ENCODE results near the gene ETNK2. TPM values are rescaled to one million over a fixed set of nuclear protein-coding genes. Genes with fewer than 3 reads are reported as not detected.

Gene ETNK2
- total RNA-seq, 2 donors from 2014 or later, result 5.6 to 17.5 TPM

DNA sequence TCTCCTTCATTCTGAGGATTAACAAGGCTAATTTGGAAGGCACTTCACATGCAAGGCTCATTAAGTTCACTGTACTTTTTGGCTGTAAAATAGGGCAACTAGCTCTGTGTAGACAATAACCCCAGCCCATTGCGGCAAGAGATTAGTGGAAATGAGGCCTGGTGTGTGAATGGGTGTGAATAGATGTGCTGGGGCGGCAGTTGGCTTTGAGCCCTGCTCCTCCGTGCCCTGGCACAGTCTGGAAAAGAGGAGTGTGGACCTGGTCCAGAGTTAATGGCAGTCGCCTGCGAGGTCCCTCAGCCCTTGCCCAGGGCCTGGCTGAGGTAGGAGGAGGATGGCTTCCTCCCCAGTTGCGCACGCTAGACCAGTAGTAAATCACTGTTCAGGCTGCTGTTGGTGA is 39.6 kb upstream of the ETNK2 start:
- no peaks in the 10 kb centered on the region for H3K27me3 ChIP-seq
- TF ChIP-seq CTCF (IDR thresholded peaks at IDR 0.05), result no peak
- H3K27ac ChIP-seq, result no peak overlapping the region

GRCh38 chr1:204190212-204191211 is 38.7 kb upstream of the ETNK2 start:
- DNase-seq (ENCODE audit: low spot score), result no peak
- H3K27ac ChIP-seq, result no peak overlapping the region
- H3K9me3 ChIP-seq, result no peaks in the 10 kb centered on the region
- no peaks in the 10 kb centered on the region for H3K27me3 ChIP-seq
- no peaks in the 10 kb centered on the region for H3K36me3 ChIP-seq
- TF ChIP-seq CTCF (IDR thresholded peaks at IDR 0.05), result no peak
- H3K4me1 ChIP-seq, result peaks cover 0 to 9% of the 10 kb centered on the region in 2 donors
- H3K4me3 ChIP-seq, result peak overlapping the region in 1 of 2 donors; percentile 40

More for the DNA sequence above, 39.6 kb upstream of the ETNK2 start:
- Histone ChIP-seq H3K9me3 (no peaks in the 10 kb centered on the region), H3K4me3 (no peak overlapping the region), H3K36me3 (no peaks in the 10 kb centered on the region), H3K4me1 (peaks cover 0 to 9% of the 10 kb centered on the region in 2 donors)
- DNase-seq (ENCODE audit: low spot score), result no peak

- H3K36me3 ChIP-seq, result no peaks in the 10 kb centered on the region
- no peak for TF ChIP-seq CTCF (IDR thresholded peaks at IDR 0.05)
- no peaks in the 10 kb centered on the region for H3K27me3 ChIP-seq
- no peak overlapping the region for H3K4me3 ChIP-seq
- no peaks in the 10 kb centered on the region for H3K9me3 ChIP-seq
- no peak overlapping the region for H3K27ac ChIP-seq
- peaks cover 0 to 9% of the 10 kb centered on the region in 2 donors for H3K4me1 ChIP-seq
- DNase-seq (ENCODE audit: low spot score), result no peak
Measured at GRCh38 chr1:204188959-204189639, 37.3 kb upstream of the ETNK2 start.

DNA sequence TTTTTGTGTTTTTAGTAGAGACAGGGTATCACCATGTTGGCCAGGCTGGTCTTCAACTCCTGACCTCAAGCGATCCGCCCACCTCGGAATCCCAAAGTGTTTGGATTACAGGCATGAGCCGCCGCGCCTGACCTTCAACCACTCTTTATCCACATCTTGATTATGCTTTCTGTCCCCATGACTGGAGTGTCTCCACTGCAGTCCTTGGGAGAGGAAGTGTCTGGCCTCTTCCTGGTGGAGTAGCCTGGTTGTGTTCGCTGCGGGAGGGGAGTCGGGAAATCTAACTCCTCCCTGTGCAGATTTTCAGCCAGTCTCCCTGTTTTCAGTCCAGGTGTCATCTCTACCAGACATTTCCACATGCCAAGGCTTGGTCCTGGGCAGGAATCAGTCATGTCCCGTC is 34.8 kb upstream of the ETNK2 start:
- Histone ChIP-seq H3K9me3 (no peaks in the 10 kb centered on the region), H3K36me3 (no peaks in the 10 kb centered on the region), H3K4me1 (peaks cover 0 to 9% of the 10 kb centered on the region in 2 donors), H3K4me3 (no peak overlapping the region), H3K27me3 (no peaks in the 10 kb centered on the region), H3K27ac (no peak overlapping the region)
- TF ChIP-seq CTCF (IDR thresholded peaks at IDR 0.05), result no peak
- no peak for DNase-seq (ENCODE audit: low spot score)

GRCh38 chr1:204181116-204181515 is 29.3 kb upstream of the ETNK2 start:
- no peak overlapping the region for H3K4me3 ChIP-seq
- no peaks in the 10 kb centered on the region for H3K4me1 ChIP-seq
- no peaks in the 10 kb centered on the region for H3K27me3 ChIP-seq
- no peaks in the 10 kb centered on the region for H3K9me3 ChIP-seq
- no peaks in the 10 kb centered on the region for H3K36me3 ChIP-seq
- no peak overlapping the region for H3K27ac ChIP-seq
- DNase-seq (ENCODE audit: low spot score), result no peak
- TF ChIP-seq CTCF (IDR thresholded peaks at IDR 0.05), result no peak
